Spleen (tissue), 11 donors: ENCODE measurements around the gene TOM1L2. TPM values are rescaled to one million over a fixed set of nuclear protein-coding genes. Genes with fewer than 3 reads are reported as not detected.

Experiments
- DNase-seq: peaks from one replicate; pipeline ENCODE4 v3.0.0-alpha.2; 2020
- H3K27ac ChIP-seq, 8 donors: fragments of 200-600 bp; sonication (generic) in 7 of 8; 1 replicate in 4 of 8; 2 replicates in 4 of 8; pipeline versions ENCODE4 v1.5.0 to v1.8.0; 2016 to 2021; ENCODE audit warnings: inconsistent platforms in 4 of 8, mild to moderate bottlenecking in 4 of 8, moderate library complexity in 1 of 8
- H3K27me3 ChIP-seq, 7 donors: fragments of 200-600 bp; sonication (generic) in 6 of 7; replicated peaks in 1 of 7; 1 replicate in 4 of 7; 2 replicates in 3 of 7; pipeline versions ENCODE4 v1.5.0 to v1.8.0; 2016 to 2021; ENCODE audit warnings: inconsistent platforms in 3 of 7, mild to moderate bottlenecking in 1 of 7
- H3K36me3 ChIP-seq, 6 donors: fragments of 200-600 bp; sonication (generic) in 5 of 6; 1 replicate in 4 of 6; 2 replicates in 2 of 6; pipeline versions ENCODE4 v1.5.0 to v1.8.0; 2016 to 2021; ENCODE audit warnings: inconsistent platforms in 2 of 6
- H3K4me1 ChIP-seq, 6 donors: fragments of 200-600 bp; sonication (generic) in 5 of 6; 1 replicate in 3 of 6; 2 replicates in 3 of 6; pipeline versions ENCODE4 v1.5.0 to v1.8.0; 2016 to 2021; ENCODE audit warnings: inconsistent platforms in 3 of 6
- H3K4me3 ChIP-seq, 8 donors: fragments of 200-600 bp; sonication (generic) in 7 of 8; 1 replicate in 4 of 8; 2 replicates in 4 of 8; pipeline versions ENCODE4 v1.5.0 to v1.8.0; 2016 to 2021; ENCODE audit warnings: inconsistent platforms in 4 of 8, mild to moderate bottlenecking in 4 of 8, moderate library complexity in 2 of 8
- H3K9me3 ChIP-seq, 8 donors: fragments of 200-600 bp; sonication (generic) in 7 of 8; 1 replicate in 4 of 8; 2 replicates in 4 of 8; pipeline versions ENCODE4 v1.5.0 to v1.8.0; 2016 to 2021; ENCODE audit warnings: inconsistent platforms in 4 of 8
- CTCF ChIP-seq, 11 experiments: fragments of 200-600 bp in 7 of 11; fragments of 450-650 bp in 4 of 11; sonication (generic) in 4 of 11; IDR thresholded peaks in 8 of 11; conservative IDR thresholded peaks in 3 of 11; 1 replicate in 7 of 11; 2 replicates in 4 of 11; pipeline versions ENCODE4 v1.4.0 to v1.8.0; 2016 to 2021; ENCODE audit warnings: antibody characterized with exemption in 11 of 11, inconsistent platforms in 4 of 11, mild to moderate bottlenecking in 1 of 11
- POLR2A ChIP-seq, 3 donors: fragments of 450-650 bp; IDR thresholded peaks; one replicate each; pipeline ENCODE4 v1.5.1; 2017; ENCODE audit warnings: antibody characterized with exemption in 3 of 3, mild to moderate bottlenecking in 1 of 3
- POLR2AphosphoS5 ChIP-seq, 3 donors: sonication (generic); formaldehyde crosslinking; IDR thresholded peaks; one replicate each; pipeline ENCODE4 v1.5.1; 2017; ENCODE audit warnings: antibody characterized with exemption in 3 of 3
- WGBS, 5 donors: extraction: QIAGEN DNeasy Blood & Tissue Kit in 3 of 5; methylation state at CpG; one replicate each; pipeline versions ENCODE4 v1.1.5 to v1.1.7; 2013 to 2018; 5-methylcytosine and 5-hydroxymethylcytosine counted together
- intact Hi-C: fragments of 100-400 bp; cut with DNase I; formaldehyde crosslinking; loops from one replicate; pipeline ENCODE4 v1.15.0; 2023; ENCODE audit warnings: low total_unique reads
- polyA plus RNA-seq, 3 donors: library from polyadenylated mRNA; stranded (reverse); fragments of 200-250 nt; gene quantifications; one replicate each; pipeline ENCODE4 v1.2.1, GENCODE V29; 2013
- total RNA-seq, 7 donors: library from RNA; depleted of rRNA in 3 of 7; stranded (reverse); fragments of >200 nt in 3 of 7; fragmentation: NEBNext Ultra II Directional in 4 of 7; extraction: Animal tissue kit (Norgen Biotek cat#: 25700) in 4 of 7; gene quantifications; one replicate each; pipeline versions ENCODE4 v1.1.0 to v1.2.1, GENCODE V29; 2016 to 2021
- donor health status: healthy with polysubstance abuse.
- donor health status: DM: no; HTN: no; CAD: no; lungs with moderate emphysema.
- donor health status: DM: no; HTN: no; CAD: no.
- donor health status: Bipolar disorder and iron deficiency.
- donor health status: healthy.
- donor health status: DM: no; HTN: no; CAD: no.
- donor health status: DM: yes; HTN: yes; CAD: no.

The TOM1L2 gene
- total and polyA plus RNA-seq, 10 donors, result 5.3 to 82.6 (median 53.6) TPM

- no peak for DNase-seq
- intact Hi-C loops, result no loop called here
- WGBS, 5 donors, result 25 to 87% (median 53%) methylated on average over 1 of the region's 1 CpG
- Histone ChIP-seq H3K4me3 (no peak overlapping the region), H3K9me3 (no peaks in the 10 kb centered on the region), H3K27me3 (no peaks in the 10 kb centered on the region), H3K4me1 (peaks cover 11 to 60% (median 39%) of the 10 kb centered on the region in 6 donors), H3K27ac (peak overlapping the region in 2 of 8 donors; percentile 18 to 33), H3K36me3 (peaks cover 0 to 59% (median 24%) of the 10 kb centered on the region in 6 donors)
- no peak for TF ChIP-seq POLR2A (IDR thresholded peaks at IDR 0.05)
- no peak for TF ChIP-seq CTCF (IDR thresholded peaks at IDR 0.05 in 8 of 11, conservative IDR thresholded peaks at IDR 0.05 in 3 of 11)
- no peak for TF ChIP-seq POLR2AphosphoS5 (IDR thresholded peaks at IDR 0.05)
Observed at GRCh38 chr17:17874478-17874877, 97.7 kb downstream of the TOM1L2 start.

GRCh38 chr17:17873450-17873991 is 98.7 kb downstream of the TOM1L2 start:
- peaks cover 11 to 61% (median 35%) of the 10 kb centered on the region in 6 donors for H3K4me1 ChIP-seq
- peak overlapping the region in 2 of 8 donors; percentile 4 to 6 for H3K27ac ChIP-seq
- H3K9me3 ChIP-seq, result no peaks in the 10 kb centered on the region
- WGBS, 5 donors, result 76 to 83% (median 79%) methylated on average over 8 of the region's 8 CpGs
- TF ChIP-seq POLR2A (IDR thresholded peaks at IDR 0.05) (no peak), CTCF (IDR thresholded peaks at IDR 0.05 in 8 of 11, conservative IDR thresholded peaks at IDR 0.05 in 3 of 11) (no peak), POLR2AphosphoS5 (IDR thresholded peaks at IDR 0.05) (no peak)
- H3K4me3 ChIP-seq, result no peak overlapping the region
- no peaks in the 10 kb centered on the region for H3K27me3 ChIP-seq
- peaks cover 0 to 59% (median 16%) of the 10 kb centered on the region in 6 donors for H3K36me3 ChIP-seq
- intact Hi-C loops, result no loop called here
- DNase-seq, result no peak

DNA sequence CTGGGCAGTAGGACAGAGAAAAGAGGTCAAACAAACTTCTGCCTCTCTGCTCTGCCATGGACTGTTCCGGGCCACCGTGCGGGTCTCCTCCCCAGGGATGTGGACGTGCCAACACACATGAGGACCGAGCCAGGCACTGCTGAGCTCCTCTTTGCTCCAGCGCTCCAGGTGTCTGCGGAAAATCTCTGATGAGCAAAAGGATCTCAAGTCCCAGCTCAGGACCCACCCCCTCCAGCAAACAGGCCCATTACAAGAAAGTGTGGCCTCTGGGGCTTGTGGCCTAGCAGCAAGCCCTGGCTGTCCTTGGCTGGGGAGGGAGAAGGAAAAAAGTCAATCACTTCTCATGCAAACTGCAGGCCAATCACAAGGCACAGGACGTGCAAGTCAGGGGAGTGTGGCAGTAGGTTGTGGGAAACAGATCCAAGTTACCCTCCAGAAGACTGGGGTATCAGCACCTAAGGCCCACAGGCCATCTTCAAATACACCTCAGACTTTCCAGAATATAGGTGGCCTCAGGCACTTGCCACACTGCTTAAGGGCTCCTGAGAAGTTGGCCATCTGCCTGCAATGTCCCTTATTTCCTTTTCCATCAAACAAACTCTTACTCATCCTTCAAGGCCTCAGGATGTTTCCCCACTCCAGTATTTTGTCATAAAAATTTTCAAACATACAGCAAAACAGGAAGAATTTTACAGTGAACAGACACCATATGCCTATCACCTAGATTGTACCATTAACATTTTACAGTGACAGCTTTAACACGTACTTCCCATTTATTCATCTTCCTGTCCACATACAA is 99.5 kb downstream of the TOM1L2 start:
- Histone ChIP-seq H3K27me3 (no peaks in the 10 kb centered on the region), H3K4me3 (no peak overlapping the region), H3K27ac (peak overlapping the region in 2 of 8 donors; percentile 4 to 6), H3K9me3 (no peaks in the 10 kb centered on the region), H3K36me3 (peaks cover 0 to 59% (median 10%) of the 10 kb centered on the region in 6 donors), H3K4me1 (peaks cover 9 to 61% (median 34%) of the 10 kb centered on the region in 6 donors)
- TF ChIP-seq CTCF (IDR thresholded peaks at IDR 0.05 in 8 of 11, conservative IDR thresholded peaks at IDR 0.05 in 3 of 11) (no peak), POLR2A (IDR thresholded peaks at IDR 0.05) (no peak), POLR2AphosphoS5 (IDR thresholded peaks at IDR 0.05) (no peak)
- intact Hi-C loops, result no loop called here
- WGBS, 5 donors, result 80 to 91% (median 87%) methylated on average over 9 of the region's 9 CpGs
- DNase-seq, result no peak

DNA sequence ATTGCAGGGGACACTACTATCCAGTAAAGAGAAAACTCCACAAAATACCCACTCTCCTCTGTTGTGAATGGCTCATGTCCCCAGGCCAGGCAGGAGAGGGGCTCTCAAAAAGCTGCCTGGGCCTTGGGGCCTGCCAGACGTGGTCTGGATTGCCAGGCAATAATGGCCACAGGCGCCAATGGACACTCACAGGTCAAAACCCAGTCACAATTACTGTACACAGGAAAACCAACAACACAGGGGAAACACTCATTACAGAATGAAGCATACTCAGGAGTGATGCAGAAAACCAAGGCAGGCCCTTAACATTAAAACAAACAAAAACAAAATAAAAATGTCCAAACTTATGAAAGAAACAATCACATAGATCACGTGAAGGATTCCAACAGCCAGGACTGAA is 100.3 kb downstream of the TOM1L2 start:
- H3K4me3 ChIP-seq, result no peak overlapping the region

More for the DNA sequence above, 100.3 kb downstream of the TOM1L2 start:
- no peaks in the 10 kb centered on the region for H3K27me3 ChIP-seq
- intact Hi-C loops, result no loop called here
- no peak overlapping the region for H3K27ac ChIP-seq
- DNase-seq, result no peak
- H3K4me1 ChIP-seq, result peaks cover 7 to 53% (median 28%) of the 10 kb centered on the region in 6 donors
- 82 to 92% (median 89%) methylated on average over 3 of the region's 3 CpGs for WGBS, 5 donors
- H3K36me3 ChIP-seq, result peaks cover 0 to 59% (median 6%) of the 10 kb centered on the region in 6 donors
- no peaks in the 10 kb centered on the region for H3K9me3 ChIP-seq
- TF ChIP-seq POLR2A (IDR thresholded peaks at IDR 0.05) (no peak), POLR2AphosphoS5 (IDR thresholded peaks at IDR 0.05) (no peak), CTCF (IDR thresholded peaks at IDR 0.05 in 8 of 11, conservative IDR thresholded peaks at IDR 0.05 in 3 of 11) (no peak)
